Measurements from ENCODE around the gene OR2AJ1. TPM values are rescaled to one million over a fixed set of nuclear protein-coding genes. Genes with fewer than 3 reads are reported as not detected.

Gene OR2AJ1, protein sequence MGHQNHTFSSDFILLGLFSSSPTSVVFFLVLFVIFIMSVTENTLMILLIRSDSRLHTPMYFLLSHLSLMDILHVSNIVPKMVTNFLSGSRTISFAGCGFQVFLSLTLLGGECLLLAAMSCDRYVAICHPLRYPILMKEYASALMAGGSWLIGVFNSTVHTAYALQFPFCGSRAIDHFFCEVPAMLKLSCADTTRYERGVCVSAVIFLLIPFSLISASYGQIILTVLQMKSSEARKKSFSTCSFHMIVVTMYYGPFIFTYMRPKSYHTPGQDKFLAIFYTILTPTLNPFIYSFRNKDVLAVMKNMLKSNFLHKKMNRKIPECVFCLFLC
- total RNA-seq: not detected in 2 replicates
- long read RNA-seq: 0 reads

- Mint-ChIP-seq H3K9me3 (ENCODE audit: unreplicated experiment) (peaks cover under 1% of the 10 kb centered on the region), H3K4me1 (ENCODE audit: unreplicated experiment) (no peaks in the 10 kb centered on the region), H3K27me3 (ENCODE audit: unreplicated experiment) (no peaks in the 10 kb centered on the region), H3K4me3 (ENCODE audit: unreplicated experiment) (no peak within 1 kb of the TSS), H3K27ac (ENCODE audit: unreplicated experiment) (no peak within 1 kb of the TSS), H3K36me3 (ENCODE audit: unreplicated experiment) (no peaks in the 10 kb centered on the region)
- DNase-seq (ENCODE audit: extremely low spot score, unreplicated experiment): no peak
- TF ChIP-seq, protein P1, sequence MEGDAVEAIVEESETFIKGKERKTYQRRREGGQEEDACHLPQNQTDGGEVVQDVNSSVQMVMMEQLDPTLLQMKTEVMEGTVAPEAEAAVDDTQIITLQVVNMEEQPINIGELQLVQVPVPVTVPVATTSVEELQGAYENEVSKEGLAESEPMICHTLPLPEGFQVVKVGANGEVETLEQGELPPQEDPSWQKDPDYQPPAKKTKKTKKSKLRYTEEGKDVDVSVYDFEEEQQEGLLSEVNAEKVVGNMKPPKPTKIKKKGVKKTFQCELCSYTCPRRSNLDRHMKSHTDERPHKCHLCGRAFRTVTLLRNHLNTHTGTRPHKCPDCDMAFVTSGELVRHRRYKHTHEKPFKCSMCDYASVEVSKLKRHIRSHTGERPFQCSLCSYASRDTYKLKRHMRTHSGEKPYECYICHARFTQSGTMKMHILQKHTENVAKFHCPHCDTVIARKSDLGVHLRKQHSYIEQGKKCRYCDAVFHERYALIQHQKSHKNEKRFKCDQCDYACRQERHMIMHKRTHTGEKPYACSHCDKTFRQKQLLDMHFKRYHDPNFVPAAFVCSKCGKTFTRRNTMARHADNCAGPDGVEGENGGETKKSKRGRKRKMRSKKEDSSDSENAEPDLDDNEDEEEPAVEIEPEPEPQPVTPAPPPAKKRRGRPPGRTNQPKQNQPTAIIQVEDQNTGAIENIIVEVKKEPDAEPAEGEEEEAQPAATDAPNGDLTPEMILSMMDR (IDR thresholded peaks at IDR 0.05): no peak
Observed at GRCh38 chr1:247924868-247925267, at the start of gene OR2AJ1. TSS of gene OR2AJ1 (plus strand) at chr1:247924889. CDS start at chr1:247933769, 8,880 bp downstream.

DNA sequence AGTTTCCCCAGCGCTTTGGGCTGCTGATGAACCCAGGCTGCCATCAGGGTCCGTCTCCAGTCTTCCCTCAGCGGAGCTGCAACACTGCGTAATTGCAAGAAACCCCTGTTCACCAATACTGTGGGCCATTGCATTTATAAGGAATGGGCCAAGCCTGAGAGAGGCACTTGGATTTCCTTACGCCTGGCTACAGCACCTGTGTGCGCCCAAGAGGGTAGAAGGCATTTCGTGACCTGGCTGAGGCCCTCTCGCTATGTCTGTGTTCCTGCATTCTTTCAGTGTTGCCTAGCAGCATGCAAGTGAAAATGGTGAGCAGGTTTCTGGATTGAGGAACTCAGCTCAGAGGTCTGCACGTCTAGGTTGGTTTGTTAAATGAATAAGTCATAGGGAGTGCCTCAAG lies 41.3 kb upstream of the OR2AJ1 start:
- no peaks in the 10 kb centered on the region for H3K9me3 Mint-ChIP-seq (ENCODE audit: unreplicated experiment)
- H3K27me3 Mint-ChIP-seq (ENCODE audit: unreplicated experiment): no peaks in the 10 kb centered on the region
- no peak overlapping the region for H3K4me3 Mint-ChIP-seq (ENCODE audit: unreplicated experiment)
- DNase-seq (ENCODE audit: extremely low spot score, unreplicated experiment): no peak
- no peak overlapping the region for H3K27ac Mint-ChIP-seq (ENCODE audit: unreplicated experiment)
- H3K4me1 Mint-ChIP-seq (ENCODE audit: unreplicated experiment): no peaks in the 10 kb centered on the region
- TF ChIP-seq, protein P1 (IDR thresholded peaks at IDR 0.05): no peak
- H3K36me3 Mint-ChIP-seq (ENCODE audit: unreplicated experiment): no peaks in the 10 kb centered on the region

- TF ChIP-seq, protein P1 (IDR thresholded peaks at IDR 0.05): no peak
- Mint-ChIP-seq H3K4me3 (ENCODE audit: unreplicated experiment) (no peak overlapping the region), H3K36me3 (ENCODE audit: unreplicated experiment) (no peaks in the 10 kb centered on the region), H3K4me1 (ENCODE audit: unreplicated experiment) (no peaks in the 10 kb centered on the region), H3K27ac (ENCODE audit: unreplicated experiment) (no peak overlapping the region), H3K27me3 (ENCODE audit: unreplicated experiment) (no peaks in the 10 kb centered on the region), H3K9me3 (ENCODE audit: unreplicated experiment) (no peaks in the 10 kb centered on the region)
- no peak for DNase-seq (ENCODE audit: extremely low spot score, unreplicated experiment)
Observed at GRCh38 chr1:247884797-247885413, 39.8 kb upstream of the OR2AJ1 start.

DNA sequence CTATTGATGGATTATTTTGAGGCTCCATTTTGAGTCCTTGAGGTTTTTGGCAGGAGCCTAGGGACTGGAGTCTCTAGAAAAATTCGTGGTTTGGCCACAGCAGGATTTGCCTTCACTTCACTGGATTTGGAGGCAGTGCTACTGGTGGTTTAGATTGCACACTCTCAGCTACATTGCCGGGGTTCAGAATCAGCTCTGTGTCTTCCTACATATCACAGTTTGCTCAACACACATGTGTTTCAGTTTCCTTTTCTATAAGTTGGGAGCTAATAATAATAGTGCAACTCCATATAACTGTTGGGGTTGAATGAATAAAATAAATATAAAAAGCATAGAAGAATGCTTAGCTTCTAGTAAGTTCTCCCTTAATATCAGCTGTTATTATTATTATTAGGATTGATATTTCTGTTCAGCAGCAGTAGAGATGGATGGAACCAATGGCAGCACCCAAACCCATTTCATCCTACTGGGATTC lies 29.5 kb upstream of the OR2AJ1 start, which contains the start of gene OR2W3:
Gene OR2W3 (plus strand): TSS at position 425 of the 475 bp plus-strand sequence. CDS start 0 bp downstream, at position 425.
- Mint-ChIP-seq H3K27ac (ENCODE audit: unreplicated experiment) (no peak within 1 kb of the TSS), H3K4me1 (ENCODE audit: unreplicated experiment) (no peaks in the 10 kb centered on the region), H3K36me3 (ENCODE audit: unreplicated experiment) (no peaks in the 10 kb centered on the region), H3K9me3 (ENCODE audit: unreplicated experiment) (no peaks in the 10 kb centered on the region), H3K4me3 (ENCODE audit: unreplicated experiment) (no peak within 1 kb of the TSS), H3K27me3 (ENCODE audit: unreplicated experiment) (no peaks in the 10 kb centered on the region)
- TF ChIP-seq, protein P1 (IDR thresholded peaks at IDR 0.05): no peak
- no peak for DNase-seq (ENCODE audit: extremely low spot score, unreplicated experiment)

DNA sequence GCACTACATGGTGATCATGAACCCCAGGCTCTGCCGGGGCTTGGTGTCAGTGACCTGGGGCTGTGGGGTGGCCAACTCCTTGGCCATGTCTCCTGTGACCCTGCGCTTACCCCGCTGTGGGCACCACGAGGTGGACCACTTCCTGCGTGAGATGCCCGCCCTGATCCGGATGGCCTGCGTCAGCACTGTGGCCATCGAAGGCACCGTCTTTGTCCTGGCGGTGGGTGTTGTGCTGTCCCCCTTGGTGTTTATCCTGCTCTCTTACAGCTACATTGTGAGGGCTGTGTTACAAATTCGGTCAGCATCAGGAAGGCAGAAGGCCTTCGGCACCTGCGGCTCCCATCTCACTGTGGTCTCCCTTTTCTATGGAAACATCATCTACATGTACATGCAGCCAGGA lies 28.7 kb upstream of the OR2AJ1 start:
- no peaks in the 10 kb centered on the region for H3K9me3 Mint-ChIP-seq (ENCODE audit: unreplicated experiment)
- H3K27me3 Mint-ChIP-seq (ENCODE audit: unreplicated experiment): no peaks in the 10 kb centered on the region

More for the DNA sequence above, 28.7 kb upstream of the OR2AJ1 start:
- Mint-ChIP-seq H3K36me3 (ENCODE audit: unreplicated experiment) (no peaks in the 10 kb centered on the region), H3K4me1 (ENCODE audit: unreplicated experiment) (no peaks in the 10 kb centered on the region), H3K4me3 (ENCODE audit: unreplicated experiment) (no peak overlapping the region), H3K27ac (ENCODE audit: unreplicated experiment) (no peak overlapping the region)
- TF ChIP-seq, protein P1 (IDR thresholded peaks at IDR 0.05): no peak
- no peak for DNase-seq (ENCODE audit: extremely low spot score, unreplicated experiment)
